HK-2 (cell line): ENCODE measurements around the gene SLC49A3.
"Not testable (repeated sequence)": the region's sequence is repeated elsewhere in the genome, so short reads cannot be mapped to it uniquely, and the experiment has no call there.

Experiments used
- DNase-seq: peaks from one replicate; pipeline ENCODE4 v3.0.0-alpha.2; 2018; ENCODE audit not compliant: unreplicated experiment

SLC49A3 gene

GRCh38 chr4:688854-689681 lies at the start of gene SLC49A3:
SLC49A3 (minus strand) TSS chr4:689151; CDS start chr4:689127, 24 bp downstream.
- DNase-seq: no peak

DNA sequence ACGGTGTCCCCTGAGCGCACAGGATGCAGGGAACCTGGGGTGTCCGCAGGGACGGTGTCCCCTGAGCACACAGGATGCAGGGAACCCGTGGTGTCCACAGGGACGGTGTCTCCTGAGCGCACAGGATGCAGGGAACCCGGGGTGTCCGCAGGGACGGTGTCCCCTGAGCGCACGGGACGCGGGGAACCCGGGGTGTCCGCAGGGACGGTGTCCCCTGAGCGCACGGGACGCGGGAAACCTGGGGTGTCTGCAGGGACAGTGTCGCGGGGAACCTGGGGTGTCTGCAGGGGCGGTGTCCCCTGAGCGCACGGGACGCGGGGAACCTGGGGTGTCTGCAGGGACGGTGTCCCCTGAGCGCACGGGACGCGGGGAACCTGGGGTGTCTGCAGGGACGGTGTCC lies 47.6 kb upstream of the SLC49A3 start:
- DNase-seq: not testable (repeated sequence)

DNA sequence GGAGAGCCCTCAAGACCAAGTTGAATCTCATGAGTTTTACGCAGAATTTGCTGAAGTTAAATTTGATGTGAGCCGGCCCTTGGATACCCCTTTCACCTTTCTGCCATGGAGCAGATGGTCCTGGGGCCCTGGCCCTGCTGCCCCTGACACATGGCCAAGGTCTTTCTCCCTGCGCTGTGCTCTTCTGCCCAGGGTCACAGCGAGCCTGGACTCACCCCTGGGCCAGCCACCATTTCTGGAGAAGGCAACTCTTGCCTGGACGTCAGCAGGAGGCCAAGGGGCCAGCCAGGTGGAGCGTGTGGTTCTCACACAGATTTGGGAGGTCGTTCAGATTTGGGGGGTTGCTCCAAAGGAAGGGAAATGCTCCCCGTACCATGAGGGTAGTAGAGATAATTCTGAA lies 46.6 kb upstream of the SLC49A3 start:
- no peak for DNase-seq

DNA sequence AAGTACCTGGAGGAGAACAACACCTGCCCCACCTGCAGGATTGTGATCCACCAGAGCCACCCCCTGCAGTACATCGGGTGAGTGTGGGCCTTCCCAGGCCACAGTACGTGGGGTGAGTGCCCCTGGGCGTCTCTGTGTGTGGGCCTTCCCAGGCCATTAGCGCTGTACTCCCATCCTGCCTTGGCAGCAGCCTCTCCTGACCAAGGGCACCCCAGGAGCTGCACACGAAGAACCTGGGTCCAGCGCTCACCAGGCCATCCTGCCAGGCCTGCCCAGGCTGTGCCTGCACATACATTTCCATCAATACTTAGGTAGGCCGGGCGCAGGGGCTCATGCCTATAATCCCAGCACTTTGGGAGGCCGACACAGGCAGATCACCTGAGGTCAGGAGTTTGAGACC lies 46.0 kb upstream of the SLC49A3 start:
- DNase-seq: no peak

DNA sequence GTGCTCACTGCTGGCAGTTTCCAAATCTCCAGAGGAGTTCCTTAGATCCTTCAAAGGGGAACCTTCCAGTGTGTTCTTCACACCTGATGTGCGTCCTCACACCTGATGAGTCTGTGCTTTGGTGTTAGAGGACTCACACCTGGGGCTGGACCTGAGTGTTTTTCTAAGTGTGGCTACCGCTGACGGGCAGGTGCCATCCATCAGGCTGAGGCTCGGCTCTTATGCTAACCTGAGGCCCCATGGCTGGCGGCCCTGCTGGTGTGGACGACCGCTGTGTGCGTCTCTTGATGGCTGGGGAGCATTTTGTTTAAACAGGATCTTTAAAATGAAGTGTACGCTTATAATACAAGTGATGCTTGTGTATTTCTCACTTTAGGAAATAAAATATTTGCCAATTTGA lies 45.1 kb upstream of the SLC49A3 start:
- DNase-seq: no peak

GRCh38 chr4:733631-733980 lies 44.7 kb upstream of the SLC49A3 start:
- no peak for DNase-seq

DNA sequence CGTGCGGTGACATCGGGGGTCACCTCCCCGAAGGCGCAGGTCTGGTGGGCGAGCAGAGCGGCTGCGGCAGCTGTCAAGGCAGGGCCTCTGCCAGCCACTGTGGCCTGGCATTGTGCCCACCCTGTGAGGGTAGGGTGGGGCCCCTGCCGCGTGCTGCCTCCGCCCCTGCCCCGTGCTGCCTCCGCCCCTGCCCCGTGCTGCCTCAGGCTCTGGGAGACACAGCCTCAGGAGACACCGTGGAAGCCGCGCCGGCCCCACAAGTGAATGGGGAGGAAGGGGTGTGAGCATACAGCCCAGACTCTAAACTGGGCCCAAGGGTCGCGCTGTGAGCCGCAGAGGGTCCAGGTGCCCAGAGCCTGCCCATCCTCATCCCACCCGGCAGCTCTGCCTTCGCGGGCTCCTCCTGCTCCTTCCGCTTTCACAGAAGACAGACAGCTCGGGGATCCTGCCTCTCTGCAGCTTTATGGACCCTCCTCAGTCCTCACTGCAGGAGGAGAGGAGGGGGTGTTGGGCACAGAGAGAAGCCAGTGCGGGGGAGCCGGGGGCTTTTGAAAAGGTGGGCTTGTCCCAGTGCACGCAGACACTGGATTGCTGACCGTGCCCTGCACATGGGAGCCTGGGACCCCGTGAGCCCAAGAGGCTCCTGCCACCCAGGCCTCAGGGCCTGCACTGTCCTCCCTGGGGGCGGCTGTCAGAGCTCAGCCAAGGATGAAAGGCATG lies 44.1 kb upstream of the SLC49A3 start:
- DNase-seq: no peak

DNA sequence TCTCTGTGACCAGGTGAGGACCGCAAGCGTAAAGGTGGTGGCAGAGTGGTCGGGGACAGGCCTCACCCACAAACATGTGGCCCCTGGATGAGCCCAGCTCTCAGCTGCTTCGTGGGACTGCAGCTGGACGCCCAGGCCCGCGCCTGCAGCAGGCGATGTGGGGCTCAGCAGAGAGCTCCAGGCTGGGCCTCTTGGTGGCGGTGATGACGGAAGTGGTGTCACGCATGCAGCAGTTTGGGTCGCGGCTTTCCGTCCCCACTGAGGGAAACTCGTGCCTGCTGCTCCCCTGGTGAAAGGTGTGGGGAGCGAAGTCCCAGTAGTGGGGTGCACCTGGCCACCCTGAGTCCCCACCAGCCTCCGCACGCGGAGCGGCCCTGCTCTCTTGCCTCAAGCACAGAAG lies 43.5 kb upstream of the SLC49A3 start:
- DNase-seq: no peak

DNA sequence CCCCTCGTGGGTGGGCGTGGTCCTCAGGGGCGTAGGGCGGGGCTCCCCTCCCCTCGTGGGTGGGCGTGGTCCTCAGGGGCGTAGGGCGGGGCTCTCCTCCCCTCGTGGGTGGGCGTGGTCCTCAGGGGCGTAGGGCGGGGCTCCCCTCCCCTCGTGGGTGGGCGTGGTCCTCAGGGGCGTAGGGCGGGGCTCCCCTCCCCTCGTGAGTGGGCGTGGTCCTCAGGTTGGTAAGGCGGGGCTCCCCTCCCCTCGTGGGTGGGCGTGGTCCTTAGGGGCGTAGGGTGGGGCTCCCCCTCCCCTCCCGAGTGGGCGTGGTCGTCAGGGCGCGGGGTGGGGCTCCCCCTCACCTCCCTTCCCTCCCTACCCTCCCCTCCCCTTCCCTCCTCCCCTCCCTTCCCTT lies 43.0 kb upstream of the SLC49A3 start:
- DNase-seq: not testable (repeated sequence)

- DNase-seq: not testable (repeated sequence)
Measured at GRCh38 chr4:730946-731904, 42.3 kb upstream of the SLC49A3 start.

DNA sequence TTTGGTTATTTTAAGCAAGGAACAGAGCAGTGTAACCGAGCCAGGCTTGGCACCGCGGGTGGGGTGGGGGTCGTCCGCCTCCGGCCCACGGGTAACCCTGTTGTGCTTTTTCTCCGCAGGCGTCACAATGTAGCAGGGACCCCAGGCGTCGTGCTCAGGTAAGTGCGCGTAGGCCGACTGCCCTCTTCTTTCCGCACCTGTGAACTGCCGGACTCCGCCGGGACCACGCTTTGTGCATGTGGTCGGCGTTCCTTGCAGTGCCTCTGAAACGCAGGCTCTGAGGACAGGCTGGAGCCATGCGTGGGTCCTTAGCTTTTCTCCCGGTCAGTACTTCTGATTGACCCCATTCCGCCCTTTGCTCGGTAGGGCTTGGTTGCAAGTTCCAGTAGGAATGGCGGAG lies 41.6 kb upstream of the SLC49A3 start:
- DNase-seq: no peak

- DNase-seq: no peak
Measured at GRCh38 chr4:729336-730315, 40.7 kb upstream of the SLC49A3 start.

DNA sequence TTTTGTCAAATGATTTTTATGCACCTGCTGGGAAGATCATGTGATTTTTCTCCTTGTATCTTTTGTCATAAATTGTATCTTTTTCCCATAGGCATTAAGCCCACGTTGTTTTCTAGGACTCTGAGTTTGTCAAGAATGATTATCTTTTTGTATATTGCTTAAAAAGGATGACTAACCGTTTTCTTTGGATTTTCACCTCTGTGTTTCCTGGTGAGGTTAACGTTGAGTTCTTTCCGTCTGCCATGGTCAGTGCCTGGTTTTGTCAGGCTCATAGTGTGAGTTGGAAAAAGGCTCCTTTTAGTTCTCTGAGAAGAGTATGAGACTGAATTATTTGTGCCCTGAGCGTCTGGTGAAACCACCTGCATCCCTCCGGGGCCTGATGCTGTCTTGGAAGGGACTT lies 38.6 kb upstream of the SLC49A3 start:
- DNase-seq: no peak

DNA sequence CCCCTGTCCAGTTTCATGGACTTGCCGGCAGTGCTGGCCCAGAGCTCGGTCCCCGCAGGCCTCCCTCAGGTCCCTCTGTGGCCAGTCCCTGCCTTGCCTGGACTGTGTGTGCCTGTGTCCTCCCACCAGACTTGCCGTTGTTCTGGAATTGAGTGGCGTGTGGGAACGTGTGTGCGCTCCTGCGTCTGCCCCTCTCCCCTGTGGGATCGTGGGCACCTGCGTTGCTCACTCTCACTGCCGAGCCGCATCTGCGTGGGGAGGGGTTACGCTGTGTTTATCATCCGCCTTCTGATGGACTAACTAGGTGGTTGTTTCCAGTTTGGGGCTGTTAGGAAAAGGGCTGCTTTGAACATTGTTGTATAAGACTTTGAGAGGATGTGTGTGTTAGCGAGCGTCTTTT lies 37.9 kb upstream of the SLC49A3 start:
- no peak for DNase-seq

GRCh38 chr4:726235-726787 lies 37.4 kb upstream of the SLC49A3 start:
- DNase-seq: no peak

DNA sequence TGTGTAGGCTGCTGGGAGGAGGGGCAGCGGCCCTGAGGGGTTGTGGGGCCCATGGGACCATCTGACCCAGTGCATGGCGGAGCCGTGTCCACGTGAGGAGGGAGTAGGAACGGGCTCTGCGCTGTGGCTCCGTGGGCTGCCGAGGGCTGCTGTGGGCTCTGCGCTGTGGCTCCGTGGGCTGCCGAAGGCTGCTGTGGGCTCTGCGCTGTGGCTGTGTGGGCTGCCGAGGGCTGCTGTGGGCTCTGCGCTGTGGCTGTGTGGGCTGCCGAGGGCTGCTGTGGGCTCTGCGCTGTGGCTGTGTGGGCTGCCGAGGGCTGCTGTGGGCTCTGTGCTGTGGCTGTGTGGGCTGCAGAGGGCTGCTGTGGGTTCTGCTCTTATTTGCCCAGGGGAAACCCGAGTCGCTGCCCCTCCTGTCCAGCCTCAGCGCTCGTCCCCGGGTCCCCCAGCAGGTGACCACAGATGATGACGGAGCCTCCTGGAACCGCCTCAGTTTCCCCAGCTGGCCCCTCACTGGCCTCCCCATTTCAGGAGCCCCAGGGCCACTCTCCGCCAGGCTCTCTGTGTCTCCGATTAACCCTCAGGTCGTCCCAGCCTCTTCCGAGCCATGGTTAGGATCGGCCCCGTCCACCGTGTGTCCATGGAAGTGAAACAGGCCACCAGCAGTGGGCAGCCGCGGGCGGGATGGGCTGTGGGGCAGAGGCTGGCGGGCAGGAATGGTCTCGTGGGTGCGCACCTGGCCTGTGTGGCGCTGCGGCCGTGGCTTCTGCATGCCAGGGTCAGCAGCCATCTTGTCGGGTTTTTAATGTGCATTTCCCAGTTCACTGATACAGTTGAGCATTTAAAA lies 36.7 kb upstream of the SLC49A3 start:
- DNase-seq: no peak

GRCh38 chr4:723751-724530 lies 35.0 kb upstream of the SLC49A3 start:
- DNase-seq: no peak

- DNase-seq: no peak
Measured at GRCh38 chr4:722851-723360, 34.0 kb upstream of the SLC49A3 start.
